D721Med (cell line): ENCODE results near the gene UBE2Q1.
A peak's percentile ranks its signal among the peaks of the same experiment; 100 is the strongest.
"Not testable (repeated sequence)": the region's sequence is repeated elsewhere in the genome, so short reads cannot be mapped to it uniquely, and the experiment has no call there.

Experiments
- DNase-seq: peaks from one replicate; pipeline ENCODE4 v3.0.0; 2011; ENCODE audit warnings: low spot score; ENCODE audit not compliant: insufficient read length
- FAIRE-seq: peaks from 2 replicates; lab custom pipeline; 2011; peaks lifted over from hg19 to GRCh38; lab: Jason Lieb, UNC
- TF ChIP-seq, protein P1 (sequence below): IDR thresholded peaks from 2 replicates; pipeline ENCODE4 v1.5.1; 2012; ENCODE audit warnings: mild to moderate bottlenecking, control low read depth; ENCODE audit not compliant: insufficient read depth; ENCODE audit errors: missing control alignments

UBE2Q1 gene

GRCh38 chr1:154546264-154547063, 12.0 kb downstream of the UBE2Q1 start:
- DNase-seq (peak; percentile 87), FAIRE-seq (no peak)
- TF ChIP-seq, protein P1, sequence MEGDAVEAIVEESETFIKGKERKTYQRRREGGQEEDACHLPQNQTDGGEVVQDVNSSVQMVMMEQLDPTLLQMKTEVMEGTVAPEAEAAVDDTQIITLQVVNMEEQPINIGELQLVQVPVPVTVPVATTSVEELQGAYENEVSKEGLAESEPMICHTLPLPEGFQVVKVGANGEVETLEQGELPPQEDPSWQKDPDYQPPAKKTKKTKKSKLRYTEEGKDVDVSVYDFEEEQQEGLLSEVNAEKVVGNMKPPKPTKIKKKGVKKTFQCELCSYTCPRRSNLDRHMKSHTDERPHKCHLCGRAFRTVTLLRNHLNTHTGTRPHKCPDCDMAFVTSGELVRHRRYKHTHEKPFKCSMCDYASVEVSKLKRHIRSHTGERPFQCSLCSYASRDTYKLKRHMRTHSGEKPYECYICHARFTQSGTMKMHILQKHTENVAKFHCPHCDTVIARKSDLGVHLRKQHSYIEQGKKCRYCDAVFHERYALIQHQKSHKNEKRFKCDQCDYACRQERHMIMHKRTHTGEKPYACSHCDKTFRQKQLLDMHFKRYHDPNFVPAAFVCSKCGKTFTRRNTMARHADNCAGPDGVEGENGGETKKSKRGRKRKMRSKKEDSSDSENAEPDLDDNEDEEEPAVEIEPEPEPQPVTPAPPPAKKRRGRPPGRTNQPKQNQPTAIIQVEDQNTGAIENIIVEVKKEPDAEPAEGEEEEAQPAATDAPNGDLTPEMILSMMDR, result peak; percentile 88

GRCh38 chr1:154541231-154541630, 17.2 kb downstream of the UBE2Q1 start:
- TF ChIP-seq, protein P1, result no peak
- FAIRE-seq, result no peak

GRCh38 chr1:154539486-154540483, 18.7 kb downstream of the UBE2Q1 start:
- no peak for FAIRE-seq
- TF ChIP-seq, protein P1, result no peak
- DNase-seq, result no peak

More at GRCh38 chr1:154541231-154541630, 17.2 kb downstream of the UBE2Q1 start:
- no peak for DNase-seq

GRCh38 chr1:154536570-154536969, 21.9 kb downstream of the UBE2Q1 start:
- no peak for FAIRE-seq
- TF ChIP-seq, protein P1, result no peak

DNA sequence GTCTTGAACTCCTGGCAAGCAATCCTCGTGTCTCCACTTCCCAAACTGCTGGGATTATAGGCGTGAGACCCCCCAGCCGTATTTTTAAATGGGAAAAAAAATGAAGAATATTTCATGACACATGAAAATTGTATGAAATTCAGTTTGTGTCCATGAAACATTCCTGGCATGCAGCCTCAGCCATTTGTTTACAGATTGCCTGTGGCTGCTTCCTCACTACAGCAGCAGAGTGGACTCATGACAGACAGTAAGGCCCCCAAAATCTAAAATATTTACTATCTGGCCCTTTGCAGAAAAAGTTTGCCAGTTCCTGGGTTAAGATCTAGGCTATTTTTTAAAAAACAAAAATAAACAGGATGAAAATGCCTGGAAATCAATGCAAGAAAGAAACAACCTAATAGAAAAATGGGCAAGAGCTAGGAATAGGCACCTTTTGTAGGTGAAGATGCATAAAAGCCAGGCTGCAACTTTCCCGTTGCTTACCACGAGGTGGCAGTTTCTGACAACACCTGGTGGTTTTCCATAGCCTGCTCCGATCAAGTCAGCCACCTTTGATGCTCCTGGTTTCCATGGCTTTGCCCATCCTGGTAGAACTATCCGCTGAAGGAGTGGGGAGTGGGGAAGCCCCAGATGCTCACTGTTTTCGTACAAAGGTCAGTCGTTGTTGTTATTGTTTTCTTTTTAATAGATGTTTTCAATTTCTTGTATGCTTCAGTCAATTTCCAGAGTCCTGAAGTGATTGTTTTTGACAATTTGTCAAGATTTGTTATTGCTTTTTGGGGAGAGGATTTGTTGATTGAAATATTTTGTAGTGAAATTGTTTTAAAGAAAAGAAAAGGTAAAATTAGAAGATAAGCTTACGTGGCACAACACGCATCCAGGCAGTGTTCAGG, 24.3 kb downstream of the UBE2Q1 start:
- TF ChIP-seq, protein P1, result peak; percentile 74
- DNase-seq (peak; percentile 54), FAIRE-seq (peak; percentile 16)

More at GRCh38 chr1:154536570-154536969, 21.9 kb downstream of the UBE2Q1 start:
- no peak for DNase-seq

DNA sequence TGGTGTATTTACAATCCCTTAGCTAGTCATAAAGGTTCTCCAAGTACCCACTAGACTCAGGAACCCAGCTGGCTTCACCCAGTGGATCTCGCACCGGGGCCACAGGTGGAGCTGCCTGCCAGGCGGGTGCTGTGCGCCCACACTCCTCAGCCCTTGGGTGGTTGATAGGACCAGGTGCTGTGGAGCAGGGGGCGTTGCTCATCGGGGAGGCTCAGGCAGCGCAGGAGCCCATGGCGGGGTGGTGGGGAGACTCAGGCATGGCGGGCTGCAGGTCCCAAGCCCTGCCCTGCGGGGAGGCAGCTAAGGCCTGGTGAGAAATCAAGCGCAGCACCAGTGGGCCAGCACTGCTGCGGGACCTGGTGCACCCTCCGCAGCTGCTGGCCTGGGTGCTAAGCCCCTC, 26.5 kb downstream of the UBE2Q1 start:
- FAIRE-seq, DNase-seq: not testable (repeated sequence)
